ENCODE measurements around the gene KLHDC4.

Gene KLHDC4

GRCh38 chr16:87710887-87711286 lies 54.9 kb downstream of the KLHDC4 start:
- H3K4me1 ChIP-seq (ENCODE audit: control insufficient read depth, insufficient read depth, low read depth, low read length), result peaks cover 7% of the 10 kb centered on the region
- 95% methylated on average over 12 of the region's 12 CpGs for WGBS
- no peak overlapping the region for H3K18ac ChIP-seq (ENCODE audit: low read depth in 1 of 2, low read length in 2 of 2)
- no peak overlapping the region for H2AK5ac ChIP-seq (ENCODE audit: low read length, severe bottlenecking)
- no peak for DNase-seq
- H3K9me3 ChIP-seq (ENCODE audit: control insufficient read depth, low read length), result no peaks in the 10 kb centered on the region
- no peak overlapping the region for H2BK5ac ChIP-seq (ENCODE audit: low read depth, low read length, poor library complexity, severe bottlenecking)
- no peak overlapping the region for H3K14ac ChIP-seq (ENCODE audit: low read length in 2 of 2)
- no peak overlapping the region for H3K9ac ChIP-seq (ENCODE audit: low read length)
- H3K4ac ChIP-seq (ENCODE audit: low read depth in 1 of 2, low read length in 2 of 2), result no peak overlapping the region
- H4K8ac ChIP-seq (ENCODE audit: low read length), result no peak overlapping the region
- H3K23ac ChIP-seq (ENCODE audit: low read length in 2 of 2), result no peak overlapping the region
- no peak overlapping the region for H2BK120ac ChIP-seq (ENCODE audit: low read depth, low read length)
- no peak overlapping the region for H3K4me2 ChIP-seq (ENCODE audit: low read length, poor library complexity, severe bottlenecking)
- no peak overlapping the region for H4K91ac ChIP-seq (ENCODE audit: low read length)
- H3K79me1 ChIP-seq (replicated peaks; ENCODE audit: low read length, poor library complexity, severe bottlenecking), result peaks cover 9% of the 10 kb centered on the region
- H2AFZ ChIP-seq (ENCODE audit: low read depth, low read length), result no peak overlapping the region
- peaks cover 25 to 90% of the 10 kb centered on the region in 2 experiments for H3K36me3 ChIP-seq (ENCODE audit: control insufficient read depth in 1 of 2, insufficient read depth in 2 of 2, low read depth in 1 of 2, low read length in 2 of 2)
- no peak overlapping the region for H3K27ac ChIP-seq (ENCODE audit: low read length, poor library complexity, severe bottlenecking)
- no peaks in the 10 kb centered on the region for H3K27me3 ChIP-seq (ENCODE audit: control insufficient read depth in 1 of 2, insufficient read depth in 1 of 2, low read length in 2 of 2)
- H2BK15ac ChIP-seq (ENCODE audit: low read depth, poor library complexity, severe bottlenecking), result no peak overlapping the region
- H2BK12ac ChIP-seq (ENCODE audit: low read length in 2 of 2), result no peak overlapping the region
- no peak overlapping the region for H3K4me3 ChIP-seq (ENCODE audit: insufficient read depth in 1 of 2, low read depth in 1 of 2, low read length in 2 of 2)

DNA sequence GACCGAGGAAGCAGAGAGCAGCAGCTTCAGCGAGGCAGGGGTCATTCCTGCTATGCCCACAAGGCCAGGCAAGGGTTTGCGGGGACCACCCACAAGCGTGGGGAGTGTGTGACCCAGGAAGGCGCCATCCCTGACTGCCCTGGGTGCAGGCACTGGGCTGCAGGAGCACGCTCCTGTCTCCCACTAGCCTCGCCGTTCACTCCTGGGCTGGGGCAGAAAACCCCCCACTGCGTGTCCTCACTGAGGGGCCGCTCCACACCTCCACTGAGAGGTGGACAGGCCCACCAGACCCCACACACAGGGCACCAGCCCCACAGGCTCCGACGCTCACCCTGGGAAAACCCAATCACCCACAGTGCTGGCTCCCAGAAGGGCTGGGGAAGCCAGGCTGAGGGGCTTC lies 56.1 kb downstream of the KLHDC4 start:
- H3K9me3 ChIP-seq (ENCODE audit: control insufficient read depth, low read length), result no peaks in the 10 kb centered on the region
- peaks cover 21 to 85% of the 10 kb centered on the region in 2 experiments for H3K36me3 ChIP-seq (ENCODE audit: control insufficient read depth in 1 of 2, insufficient read depth in 2 of 2, low read depth in 1 of 2, low read length in 2 of 2)
- H2BK12ac ChIP-seq (ENCODE audit: low read length in 2 of 2), result no peak overlapping the region
- H2BK15ac ChIP-seq (ENCODE audit: low read depth, poor library complexity, severe bottlenecking), result no peak overlapping the region
- DNase-seq, result no peak
- no peak overlapping the region for H3K14ac ChIP-seq (ENCODE audit: low read length in 2 of 2)
- peaks cover 8% of the 10 kb centered on the region for H3K4me1 ChIP-seq (ENCODE audit: control insufficient read depth, insufficient read depth, low read depth, low read length)
- no peak overlapping the region for H3K4me2 ChIP-seq (ENCODE audit: low read length, poor library complexity, severe bottlenecking)
- H4K91ac ChIP-seq (ENCODE audit: low read length), result no peak overlapping the region
- H3K79me1 ChIP-seq (replicated peaks; ENCODE audit: low read length, poor library complexity, severe bottlenecking), result peaks cover 13% of the 10 kb centered on the region
- H4K8ac ChIP-seq (ENCODE audit: low read length), result no peak overlapping the region
- 95% methylated on average over 12 of the region's 12 CpGs for WGBS
- no peak overlapping the region for H3K27ac ChIP-seq (ENCODE audit: low read length, poor library complexity, severe bottlenecking)
- no peak overlapping the region for H2BK120ac ChIP-seq (ENCODE audit: low read depth, low read length)
- H3K4me3 ChIP-seq (ENCODE audit: insufficient read depth in 1 of 2, low read depth in 1 of 2, low read length in 2 of 2), result no peak overlapping the region
- no peak overlapping the region for H2AFZ ChIP-seq (ENCODE audit: low read depth, low read length)
- H3K18ac ChIP-seq (ENCODE audit: low read depth in 1 of 2, low read length in 2 of 2), result no peak overlapping the region
- no peak overlapping the region for H3K23ac ChIP-seq (ENCODE audit: low read length in 2 of 2)
- H3K4ac ChIP-seq (ENCODE audit: low read depth in 1 of 2, low read length in 2 of 2), result no peak overlapping the region
- no peak overlapping the region for H2AK5ac ChIP-seq (ENCODE audit: low read length, severe bottlenecking)
- H2BK5ac ChIP-seq (ENCODE audit: low read depth, low read length, poor library complexity, severe bottlenecking), result no peak overlapping the region
- H3K27me3 ChIP-seq (ENCODE audit: control insufficient read depth in 1 of 2, insufficient read depth in 1 of 2, low read length in 2 of 2), result no peaks in the 10 kb centered on the region
- no peak overlapping the region for H3K9ac ChIP-seq (ENCODE audit: low read length)

- Histone ChIP-seq H3K79me1 (replicated peaks; ENCODE audit: low read length, poor library complexity, severe bottlenecking) (peaks cover 13% of the 10 kb centered on the region), H3K36me3 (ENCODE audit: control insufficient read depth in 1 of 2, insufficient read depth in 2 of 2, low read depth in 1 of 2, low read length in 2 of 2) (peaks cover 21 to 79% of the 10 kb centered on the region in 2 experiments), H3K18ac (ENCODE audit: low read depth in 1 of 2, low read length in 2 of 2) (no peak overlapping the region), H4K8ac (ENCODE audit: low read length) (no peak overlapping the region), H2AFZ (ENCODE audit: low read depth, low read length) (no peak overlapping the region), H3K4me2 (ENCODE audit: low read length, poor library complexity, severe bottlenecking) (no peak overlapping the region), H3K27ac (ENCODE audit: low read length, poor library complexity, severe bottlenecking) (no peak overlapping the region), H3K4me1 (ENCODE audit: control insufficient read depth, insufficient read depth, low read depth, low read length) (peaks cover 8% of the 10 kb centered on the region), H2BK15ac (ENCODE audit: low read depth, poor library complexity, severe bottlenecking) (no peak overlapping the region), H3K27me3 (ENCODE audit: control insufficient read depth in 1 of 2, insufficient read depth in 1 of 2, low read length in 2 of 2) (no peaks in the 10 kb centered on the region), H3K4ac (ENCODE audit: low read depth in 1 of 2, low read length in 2 of 2) (no peak overlapping the region), H3K23ac (ENCODE audit: low read length in 2 of 2) (no peak overlapping the region), H3K9me3 (ENCODE audit: control insufficient read depth, low read length) (no peaks in the 10 kb centered on the region), H3K9ac (ENCODE audit: low read length) (no peak overlapping the region), H4K91ac (ENCODE audit: low read length) (no peak overlapping the region), H2AK5ac (ENCODE audit: low read length, severe bottlenecking) (no peak overlapping the region), H2BK120ac (ENCODE audit: low read depth, low read length) (no peak overlapping the region), H2BK5ac (ENCODE audit: low read depth, low read length, poor library complexity, severe bottlenecking) (no peak overlapping the region), H3K14ac (ENCODE audit: low read length in 2 of 2) (no peak overlapping the region), H2BK12ac (ENCODE audit: low read length in 2 of 2) (no peak overlapping the region), H3K4me3 (ENCODE audit: insufficient read depth in 1 of 2, low read depth in 1 of 2, low read length in 2 of 2) (no peak overlapping the region)
- DNase-seq, result no peak
- WGBS, result 95% methylated on average over 49 of the region's 49 CpGs
These were observed 56.7 kb downstream of the KLHDC4 start for GRCh38 chr16:87708881-87709638.

- no peak overlapping the region for H3K18ac ChIP-seq (ENCODE audit: low read depth in 1 of 2, low read length in 2 of 2)
- no peak overlapping the region for H3K9ac ChIP-seq (ENCODE audit: low read length)
- H3K14ac ChIP-seq (ENCODE audit: low read length in 2 of 2), result no peak overlapping the region
- no peak overlapping the region for H3K4ac ChIP-seq (ENCODE audit: low read depth in 1 of 2, low read length in 2 of 2)
- no peak overlapping the region for H2BK5ac ChIP-seq (ENCODE audit: low read depth, low read length, poor library complexity, severe bottlenecking)
- no peak overlapping the region for H2BK12ac ChIP-seq (ENCODE audit: low read length in 2 of 2)
- H3K4me3 ChIP-seq (ENCODE audit: insufficient read depth in 1 of 2, low read depth in 1 of 2, low read length in 2 of 2), result no peak overlapping the region
- peaks cover 8% of the 10 kb centered on the region for H3K4me1 ChIP-seq (ENCODE audit: control insufficient read depth, insufficient read depth, low read depth, low read length)
- no peak overlapping the region for H2BK15ac ChIP-seq (ENCODE audit: low read depth, poor library complexity, severe bottlenecking)
- H3K79me1 ChIP-seq (replicated peaks; ENCODE audit: low read length, poor library complexity, severe bottlenecking), result peaks cover 20% of the 10 kb centered on the region
- no peak for DNase-seq
- WGBS, result 96% methylated on average over 45 of the region's 45 CpGs
- peaks cover 22 to 85% of the 10 kb centered on the region in 2 experiments for H3K36me3 ChIP-seq (ENCODE audit: control insufficient read depth in 1 of 2, insufficient read depth in 2 of 2, low read depth in 1 of 2, low read length in 2 of 2)
- no peak overlapping the region for H2AK5ac ChIP-seq (ENCODE audit: low read length, severe bottlenecking)
- no peak overlapping the region for H4K91ac ChIP-seq (ENCODE audit: low read length)
- no peaks in the 10 kb centered on the region for H3K9me3 ChIP-seq (ENCODE audit: control insufficient read depth, low read length)
- no peak overlapping the region for H3K23ac ChIP-seq (ENCODE audit: low read length in 2 of 2)
- H2BK120ac ChIP-seq (ENCODE audit: low read depth, low read length), result no peak overlapping the region
- no peak overlapping the region for H3K27ac ChIP-seq (ENCODE audit: low read length, poor library complexity, severe bottlenecking)
- no peak overlapping the region for H3K4me2 ChIP-seq (ENCODE audit: low read length, poor library complexity, severe bottlenecking)
- no peak overlapping the region for H4K8ac ChIP-seq (ENCODE audit: low read length)
- H2AFZ ChIP-seq (ENCODE audit: low read depth, low read length), result no peak overlapping the region
- H3K27me3 ChIP-seq (ENCODE audit: control insufficient read depth in 1 of 2, insufficient read depth in 1 of 2, low read length in 2 of 2), result no peaks in the 10 kb centered on the region
These were observed 57.8 kb downstream of the KLHDC4 start for GRCh38 chr16:87707714-87708580.
